GM12878 (cell line): ENCODE measurements around the gene PLA2G2C. TPM values are rescaled to one million over a fixed set of nuclear protein-coding genes. Genes with fewer than 3 reads are reported as not detected.

Experiments
- ATAC-seq: fragments of 200-7000 bp; cut with Tn5 transposase; 3 replicates; pipeline ENCODE4 v1.9.1; 2020; ENCODE audit warnings: mild to moderate bottlenecking, moderate library complexity
- BruUV-seq: library from RNA; stranded (reverse); fragments of 400-500 nt; replicated peaks from 2 replicates; lab custom pipeline; 2021; lab: Mats Ljungman, UMichigan
- CTCF ChIA-PET: fragments of 300-600 bp; sonication (Branson Sonifier 250); formaldehyde crosslinking; extraction: SDS; loops from one replicate; lab custom pipeline; 2021; ENCODE audit warnings: inconsistent platforms; lab: Yijun Ruan, JAX
- POLR2A ChIA-PET: fragments of 350-600 bp; formaldehyde crosslinking; extraction: SDS; loops from one replicate; lab custom pipeline; 2021; ENCODE audit warnings: inconsistent platforms; lab: Charles Lee
- RAD21 ChIA-PET: fragments of 300-600 bp; sonication (Branson Sonifier 250); formaldehyde crosslinking; loops from one replicate; lab custom pipeline; 2023; ENCODE audit warnings: antibody characterized with exemption; ENCODE audit not compliant: unreplicated experiment; lab: Charles Lee
- SMC1A ChIA-PET: fragments of 300-600 bp; sonication (Branson Sonifier 250); formaldehyde crosslinking; loops from one replicate; lab custom pipeline; 2023; ENCODE audit not compliant: unreplicated experiment, uncharacterized antibody; lab: Charles Lee
- DNase-seq: peaks from one replicate; pipeline ENCODE4 v3.0.0-alpha.2; 2011; ENCODE audit warnings: low read depth, low spot score
- FAIRE-seq: peaks from 3 replicates; lab custom pipeline; 2011; peaks lifted over from hg19 to GRCh38; lab: Jason Lieb, UNC
- H2AFZ ChIP-seq: 2 replicates; pipeline ENCODE4 v1.6.0; 2011; ENCODE audit warnings: low read depth, low read length, control low read depth; ENCODE audit not compliant: control insufficient read depth
- H3K27ac ChIP-seq: 2 replicates; pipeline ENCODE4 v1.5.1; 2011; ENCODE audit warnings: control low read depth; ENCODE audit not compliant: control insufficient read depth, insufficient read depth
- H3K27me3 ChIP-seq, 2 experiments: replicated peaks in 1 of 2; 2 replicates each; pipeline versions ENCODE4 v1.6.0 to v1.6.1; 2011; ENCODE audit warnings: low read length in 1 of 2; ENCODE audit not compliant: control insufficient read depth in 2 of 2, insufficient read depth in 2 of 2
- H3K36me3 ChIP-seq, 2 experiments: 2 replicates each; pipeline ENCODE4 v1.5.1; 2011; ENCODE audit warnings: low read length in 1 of 2; ENCODE audit not compliant: control insufficient read depth in 2 of 2, insufficient read depth in 2 of 2
- H3K4me1 ChIP-seq: 2 replicates; pipeline ENCODE4 v1.6.1; 2011; ENCODE audit warnings: mild to moderate bottlenecking, low read length, moderate library complexity, mixed read lengths; ENCODE audit not compliant: control insufficient read depth, insufficient read depth
- H3K4me2 ChIP-seq: 2 replicates; pipeline ENCODE4 v1.6.0; 2011; ENCODE audit warnings: control low read depth; ENCODE audit not compliant: control insufficient read depth, insufficient read depth
- H3K4me3 ChIP-seq: fragments of 200-600 bp; sonication (generic); 2 replicates; pipeline ENCODE4 v1.5.1; 2016
- H3K79me2 ChIP-seq: 2 replicates; pipeline ENCODE4 v1.6.0; 2011; ENCODE audit warnings: low read length; ENCODE audit not compliant: control insufficient read depth, insufficient read depth
- H3K9ac ChIP-seq: 2 replicates; pipeline ENCODE4 v1.8.0; 2011; ENCODE audit warnings: low read length, control low read depth, mixed read lengths; ENCODE audit not compliant: control insufficient read depth, insufficient read depth
- H3K9me3 ChIP-seq: replicated peaks from 3 replicates; pipeline ENCODE4 v1.5.1; 2011; ENCODE audit warnings: mild to moderate bottlenecking, low read length; ENCODE audit not compliant: control insufficient read depth, insufficient read depth
- H4K20me1 ChIP-seq: 2 replicates; pipeline ENCODE4 v1.6.0; 2011; ENCODE audit not compliant: control insufficient read depth, insufficient read depth
- CHD4 ChIP-seq: fragments of 200-600 bp; sonication (generic); IDR thresholded peaks from 2 replicates; pipeline ENCODE4 v1.6.1; 2016; ENCODE audit warnings: mild to moderate bottlenecking
- CREM ChIP-seq: IDR thresholded peaks from 2 replicates; pipeline ENCODE4 v1.6.1; 2014; ENCODE audit warnings: antibody characterized with exemption, low read depth
- ETV6 ChIP-seq, 2 experiments: fragments of 450-650 bp in 1 of 2; IDR thresholded peaks in 1 of 2; conservative IDR thresholded peaks in 1 of 2; 2 replicates each; pipeline ENCODE4 v1.6.1; 2014; ENCODE audit warnings: antibody characterized with exemption in 1 of 2, borderline replicate concordance in 1 of 2, low read depth in 1 of 2, mild to moderate bottlenecking in 1 of 2, moderate library complexity in 1 of 2
- MYC ChIP-seq: IDR thresholded peaks from 2 replicates; pipeline ENCODE4 v1.6.1; 2011; ENCODE audit warnings: mild to moderate bottlenecking, low read length, moderate library complexity, inconsistent platforms; ENCODE audit not compliant: insufficient read depth, insufficient replicate concordance, insufficient read length, severe bottlenecking
- PAX5 ChIP-seq: IDR thresholded peaks from 2 replicates; pipeline ENCODE4 v1.6.1; 2011; ENCODE audit warnings: low read depth, low read length, borderline replicate concordance
- POLR2A ChIP-seq: IDR thresholded peaks from 2 replicates; pipeline ENCODE4 v1.6.1; 2011; ENCODE audit warnings: low read depth, mild to moderate bottlenecking, low read length
- SIN3A ChIP-seq: IDR thresholded peaks from 2 replicates; pipeline ENCODE4 v1.6.1; 2012; ENCODE audit warnings: low read depth, low read length, improper control_type of control experiment
- TAF1 ChIP-seq: IDR thresholded peaks from 2 replicates; pipeline ENCODE4 v1.6.1; 2011; ENCODE audit warnings: mild to moderate bottlenecking, low read depth, low read length, borderline replicate concordance
- TARDBP ChIP-seq: IDR thresholded peaks from 2 replicates; pipeline ENCODE4 v1.6.1; 2016; ENCODE audit warnings: borderline replicate concordance
- ZNF217 ChIP-seq: fragments of 450-650 bp; IDR thresholded peaks from 2 replicates; pipeline ENCODE4 v1.6.1; 2017; ENCODE audit warnings: antibody characterized with exemption, mild to moderate bottlenecking
- WGBS: methylation state at CpG from one replicate; pipeline ENCODE4 v1.1.6; 2016; ENCODE audit warnings: low lambda C conversion rate; ENCODE audit not compliant: insufficient replicate concordance, insufficient coverage; ENCODE audit errors: missing lambda C conversion rate; 5-methylcytosine and 5-hydroxymethylcytosine counted together
- in situ Hi-C: fragments of 300-500 bp; cut with MboI; formaldehyde crosslinking; loops from 9 replicates; pipeline ENCODE4 v1.14.3; 2018; ENCODE audit warnings: mixed read lengths
- intact Hi-C: fragments of 100-400 bp; cut with micrococcal nuclease; formaldehyde crosslinking; loops from one replicate; pipeline ENCODE4 v1.14.2; 2022; ENCODE audit not compliant: unreplicated experiment
- polyA plus RNA-seq, 11 experiments: library from polyadenylated mRNA; depleted of rRNA in 4 of 11; unstranded in 6 of 11; stranded (reverse) in 5 of 11; fragments of >200 nt; fragmentation: Nextera tagmentation in 4 of 11; fragmentation: Illumina TruSeq in 1 of 11; extraction: Ambion mirVana in 4 of 11; extraction: Trizol in 1 of 11; gene quantifications; 1 replicate in 1 of 11; 2 replicates in 10 of 11; pipeline versions ENCODE4 v1.2.1 to v1.2.3, GENCODE V29; 2011 to 2016; ENCODE audit warnings: inconsistent platforms in 2 of 11, missing spikeins in 2 of 11, low read depth in 1 of 11
- total RNA-seq, 4 experiments: library from RNA; depleted of rRNA in 3 of 4; stranded (reverse); fragments of >200 nt in 3 of 4; fragmentation: Illumina TruSeq in 1 of 4; extraction: Trizol in 1 of 4; gene quantifications; 2 replicates each; pipeline versions ENCODE4 v1.2.1 to v1.2.3, GENCODE V29; 2013 to 2021
- TF ChIP-seq, protein P1 (sequence below): fragments of 450-650 bp; IDR thresholded peaks from 2 replicates; pipeline ENCODE4 v1.6.1; 2017; ENCODE audit warnings: antibody characterized with exemption, mild to moderate bottlenecking, moderate library complexity
- TF ChIP-seq, protein P2 (sequence below): fragments of 450-650 bp; IDR thresholded peaks from 2 replicates; pipeline ENCODE4 v1.6.1; 2017; ENCODE audit warnings: mild to moderate bottlenecking, low read depth, inconsistent platforms; ENCODE audit not compliant: poor library complexity, severe bottlenecking
- TF ChIP-seq, protein P3 (sequence below): IDR thresholded peaks from 2 replicates; pipeline ENCODE4 v1.6.1; 2011; ENCODE audit warnings: low read depth, mild to moderate bottlenecking, low read length, moderate library complexity, borderline replicate concordance; ENCODE audit errors: extremely low read depth

PLA2G2C gene
- total and polyA plus RNA-seq, 10 of the 15 experiments (the other 5 are each of a cell fraction or from before 2014, with no cell fraction given) = 0.05 TPM; not detected in 9

DNA sequence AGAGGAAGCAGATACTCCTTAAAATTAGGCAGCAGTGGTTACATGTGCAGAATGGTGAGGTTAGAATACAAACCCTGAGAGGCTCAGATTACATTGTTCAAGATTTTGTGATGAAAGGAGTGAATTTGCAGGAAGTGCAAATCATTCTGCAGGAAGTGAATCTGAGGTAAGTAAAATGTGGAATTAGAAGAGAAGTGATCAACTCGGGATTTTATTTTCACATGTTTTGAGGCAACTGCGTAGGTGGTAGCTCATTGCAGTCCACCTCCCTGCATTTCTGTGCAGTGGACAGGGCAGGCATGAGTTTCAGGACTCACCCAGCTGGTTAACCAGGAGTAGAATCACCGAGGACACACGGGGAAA is 2.1 kb upstream of the PLA2G2C start:
- H3K27ac ChIP-seq = no peak overlapping the region
- intact Hi-C loops = no loop called here
- ATAC-seq = no peak

DNA sequence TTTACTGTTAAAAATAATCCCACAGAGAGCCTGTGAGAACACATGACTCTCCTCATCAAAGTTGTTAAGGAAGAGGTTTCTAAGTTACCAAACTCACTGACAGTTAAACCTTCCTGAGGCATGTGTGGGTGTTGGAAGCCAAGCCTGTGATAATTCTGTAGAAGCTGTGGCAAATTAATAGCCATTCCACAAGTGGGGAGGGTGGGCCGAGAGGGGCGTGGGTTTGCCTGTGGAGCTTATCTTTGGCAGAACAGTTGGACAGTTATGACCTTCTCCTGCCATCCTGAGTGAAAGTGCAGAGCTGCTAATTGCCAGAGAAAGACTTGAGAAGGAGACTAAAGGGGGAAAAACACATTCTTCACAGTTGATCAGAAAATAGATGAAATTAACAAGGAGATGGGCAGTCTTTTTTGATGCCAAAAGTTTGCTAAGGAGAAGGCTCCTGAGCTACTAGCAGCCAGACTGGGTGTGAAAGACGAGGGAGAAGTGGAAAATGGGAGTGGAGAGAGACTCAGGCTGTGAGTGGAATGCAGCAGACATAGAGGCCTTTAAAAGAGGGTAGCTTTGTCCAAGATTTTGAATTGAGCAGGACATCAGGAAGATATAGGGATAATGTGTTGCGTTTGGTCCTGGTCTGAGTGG is 1.6 kb upstream of the PLA2G2C start:
- CTCF ChIA-PET = interaction anchor here (1.0 to 1.5 kb wide), 5 partner anchors 9 to 270 kb away, joined by 3 to 5 read pairs (median 4); no protein-coding TSS in a partner anchor
- FAIRE-seq (no peak), ATAC-seq (no peak), DNase-seq (no peak)
- Histone ChIP-seq H3K27ac (no peak overlapping the region), H3K4me2 (no peak overlapping the region), H3K4me1 (peaks cover 12% of the 10 kb centered on the region), H3K36me3 (no peaks in the 10 kb centered on the region), H4K20me1 (no peaks in the 10 kb centered on the region), H2AFZ (no peak overlapping the region), H3K4me3 (no peak overlapping the region), H3K79me2 (no peaks in the 10 kb centered on the region), H3K9me3 (no peaks in the 10 kb centered on the region), H3K9ac (no peak overlapping the region), H3K27me3 (peaks cover 4 to 11% of the 10 kb centered on the region in 2 experiments)
- POLR2A ChIA-PET = no interaction called here
- in situ Hi-C loops = no loop called here
- RAD21 ChIA-PET = no interaction called here
- intact Hi-C loops = no loop called here
- BruUV-seq = no TSS peak
- SMC1A ChIA-PET = interaction anchor here (0.9 kb wide), 1 partner anchor 23 kb away, joined by 3 read pairs; no protein-coding TSS in a partner anchor
- WGBS = 31% methylated on average over 4 of the region's 4 CpGs
- TF ChIP-seq PAX5 (no peak), ETV6 (conservative IDR thresholded peaks at IDR 0.05 in 1 of 2, IDR thresholded peaks at IDR 0.05 in 1 of 2; ENCODE audit: borderline replicate concordance in 1 of 2, low read depth in 1 of 2) (no peak), CREM (no peak), ZNF217 (no peak), TARDBP (no peak), CHD4 (no peak)
- TF ChIP-seq, protein P1, sequence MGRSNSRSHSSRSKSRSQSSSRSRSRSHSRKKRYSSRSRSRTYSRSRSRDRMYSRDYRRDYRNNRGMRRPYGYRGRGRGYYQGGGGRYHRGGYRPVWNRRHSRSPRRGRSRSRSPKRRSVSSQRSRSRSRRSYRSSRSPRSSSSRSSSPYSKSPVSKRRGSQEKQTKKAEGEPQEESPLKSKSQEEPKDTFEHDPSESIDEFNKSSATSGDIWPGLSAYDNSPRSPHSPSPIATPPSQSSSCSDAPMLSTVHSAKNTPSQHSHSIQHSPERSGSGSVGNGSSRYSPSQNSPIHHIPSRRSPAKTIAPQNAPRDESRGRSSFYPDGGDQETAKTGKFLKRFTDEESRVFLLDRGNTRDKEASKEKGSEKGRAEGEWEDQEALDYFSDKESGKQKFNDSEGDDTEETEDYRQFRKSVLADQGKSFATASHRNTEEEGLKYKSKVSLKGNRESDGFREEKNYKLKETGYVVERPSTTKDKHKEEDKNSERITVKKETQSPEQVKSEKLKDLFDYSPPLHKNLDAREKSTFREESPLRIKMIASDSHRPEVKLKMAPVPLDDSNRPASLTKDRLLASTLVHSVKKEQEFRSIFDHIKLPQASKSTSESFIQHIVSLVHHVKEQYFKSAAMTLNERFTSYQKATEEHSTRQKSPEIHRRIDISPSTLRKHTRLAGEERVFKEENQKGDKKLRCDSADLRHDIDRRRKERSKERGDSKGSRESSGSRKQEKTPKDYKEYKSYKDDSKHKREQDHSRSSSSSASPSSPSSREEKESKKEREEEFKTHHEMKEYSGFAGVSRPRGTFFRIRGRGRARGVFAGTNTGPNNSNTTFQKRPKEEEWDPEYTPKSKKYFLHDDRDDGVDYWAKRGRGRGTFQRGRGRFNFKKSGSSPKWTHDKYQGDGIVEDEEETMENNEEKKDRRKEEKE = no peak
- TF ChIP-seq, protein P2, sequence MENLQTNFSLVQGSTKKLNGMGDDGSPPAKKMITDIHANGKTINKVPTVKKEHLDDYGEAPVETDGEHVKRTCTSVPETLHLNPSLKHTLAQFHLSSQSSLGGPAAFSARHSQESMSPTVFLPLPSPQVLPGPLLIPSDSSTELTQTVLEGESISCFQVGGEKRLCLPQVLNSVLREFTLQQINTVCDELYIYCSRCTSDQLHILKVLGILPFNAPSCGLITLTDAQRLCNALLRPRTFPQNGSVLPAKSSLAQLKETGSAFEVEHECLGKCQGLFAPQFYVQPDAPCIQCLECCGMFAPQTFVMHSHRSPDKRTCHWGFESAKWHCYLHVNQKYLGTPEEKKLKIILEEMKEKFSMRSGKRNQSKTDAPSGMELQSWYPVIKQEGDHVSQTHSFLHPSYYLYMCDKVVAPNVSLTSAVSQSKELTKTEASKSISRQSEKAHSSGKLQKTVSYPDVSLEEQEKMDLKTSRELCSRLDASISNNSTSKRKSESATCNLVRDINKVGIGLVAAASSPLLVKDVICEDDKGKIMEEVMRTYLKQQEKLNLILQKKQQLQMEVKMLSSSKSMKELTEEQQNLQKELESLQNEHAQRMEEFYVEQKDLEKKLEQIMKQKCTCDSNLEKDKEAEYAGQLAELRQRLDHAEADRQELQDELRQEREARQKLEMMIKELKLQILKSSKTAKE = no peak

More for the DNA sequence above, 2.1 kb upstream of the PLA2G2C start:
- ChIA-PET SMC1A (interaction anchor here (0.7 to 0.9 kb wide), 2 partner anchors 23 to 527 kb away, joined by 3 read pairs; no protein-coding TSS in a partner anchor), RAD21 (no interaction called here), CTCF (interaction anchor here (1.1 to 1.4 kb wide), 3 partner anchors 36 to 271 kb away, joined by 3 to 5 read pairs (median 4); no protein-coding TSS in a partner anchor), POLR2A (no interaction called here)
- Histone ChIP-seq H3K9me3 (no peaks in the 10 kb centered on the region), H3K27me3 (peaks cover 4 to 11% of the 10 kb centered on the region in 2 experiments), H3K9ac (no peak overlapping the region), H3K79me2 (no peaks in the 10 kb centered on the region), H3K4me2 (no peak overlapping the region), H3K4me1 (peaks cover 12% of the 10 kb centered on the region), H4K20me1 (no peaks in the 10 kb centered on the region), H3K36me3 (no peaks in the 10 kb centered on the region), H2AFZ (no peak overlapping the region), H3K4me3 (no peak overlapping the region)
- FAIRE-seq (no peak), DNase-seq (no peak)
- no peak for TF ChIP-seq SIN3A
- no peak for TF ChIP-seq POLR2A
- no peak for TF ChIP-seq TAF1
- TF ChIP-seq, protein P3, sequence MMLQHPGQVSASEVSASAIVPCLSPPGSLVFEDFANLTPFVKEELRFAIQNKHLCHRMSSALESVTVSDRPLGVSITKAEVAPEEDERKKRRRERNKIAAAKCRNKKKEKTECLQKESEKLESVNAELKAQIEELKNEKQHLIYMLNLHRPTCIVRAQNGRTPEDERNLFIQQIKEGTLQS = no peak
- TF ChIP-seq MYC = no peak
- in situ Hi-C loops = no loop called here
- BruUV-seq = no TSS peak
- WGBS = 12% methylated on average over 4 of the region's 4 CpGs
